Lower leg skin (tissue), 3 donors: ENCODE results near the gene RAB5B.

Experiments
- POLR2A ChIP-seq, 2 donors: fragments of 450-650 bp; IDR thresholded peaks; one replicate each; pipeline ENCODE4 v1.6.1; 2016 to 2017; ENCODE audit warnings: antibody characterized with exemption in 2 of 2, mild to moderate bottlenecking in 1 of 2, moderate library complexity in 1 of 2
- TF ChIP-seq, protein P1 (sequence below), 3 donors: fragments of 450-650 bp; IDR thresholded peaks; one replicate each; pipeline ENCODE4 v1.5.1; 2016; ENCODE audit warnings: antibody characterized with exemption in 3 of 3, mild to moderate bottlenecking in 3 of 3, moderate library complexity in 2 of 3

DNA sequence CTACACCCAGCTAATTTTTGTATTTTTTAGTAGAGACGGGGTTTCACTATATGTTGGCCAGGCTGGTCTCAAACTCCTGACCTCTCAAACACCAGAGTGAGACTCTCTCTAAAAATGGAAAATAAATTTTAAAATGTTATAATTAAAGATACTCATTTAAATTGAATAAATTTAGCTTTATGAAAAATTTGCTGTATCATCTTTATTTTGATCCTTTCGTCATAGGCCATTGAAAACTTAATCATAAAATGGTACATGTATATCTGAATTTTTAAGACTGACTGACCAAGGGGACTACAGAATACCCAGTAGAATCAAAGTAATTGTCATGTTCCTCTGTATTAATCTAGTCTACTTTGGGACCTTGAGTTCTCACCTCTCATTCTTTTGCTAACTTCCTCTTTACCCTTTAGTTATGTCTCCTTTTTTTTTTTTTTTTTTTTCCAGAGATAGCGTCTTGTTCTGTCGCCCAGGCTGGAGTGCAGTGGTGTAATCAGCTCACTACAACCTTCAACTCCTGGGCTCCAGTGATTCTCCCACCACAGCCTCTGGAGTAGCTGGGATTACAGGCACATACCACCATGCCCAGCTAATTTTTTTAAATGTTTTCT, 9.5 kb downstream of the RAB5B start:
- TF ChIP-seq, protein P1, sequence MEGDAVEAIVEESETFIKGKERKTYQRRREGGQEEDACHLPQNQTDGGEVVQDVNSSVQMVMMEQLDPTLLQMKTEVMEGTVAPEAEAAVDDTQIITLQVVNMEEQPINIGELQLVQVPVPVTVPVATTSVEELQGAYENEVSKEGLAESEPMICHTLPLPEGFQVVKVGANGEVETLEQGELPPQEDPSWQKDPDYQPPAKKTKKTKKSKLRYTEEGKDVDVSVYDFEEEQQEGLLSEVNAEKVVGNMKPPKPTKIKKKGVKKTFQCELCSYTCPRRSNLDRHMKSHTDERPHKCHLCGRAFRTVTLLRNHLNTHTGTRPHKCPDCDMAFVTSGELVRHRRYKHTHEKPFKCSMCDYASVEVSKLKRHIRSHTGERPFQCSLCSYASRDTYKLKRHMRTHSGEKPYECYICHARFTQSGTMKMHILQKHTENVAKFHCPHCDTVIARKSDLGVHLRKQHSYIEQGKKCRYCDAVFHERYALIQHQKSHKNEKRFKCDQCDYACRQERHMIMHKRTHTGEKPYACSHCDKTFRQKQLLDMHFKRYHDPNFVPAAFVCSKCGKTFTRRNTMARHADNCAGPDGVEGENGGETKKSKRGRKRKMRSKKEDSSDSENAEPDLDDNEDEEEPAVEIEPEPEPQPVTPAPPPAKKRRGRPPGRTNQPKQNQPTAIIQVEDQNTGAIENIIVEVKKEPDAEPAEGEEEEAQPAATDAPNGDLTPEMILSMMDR (IDR thresholded peaks at IDR 0.05) = no peak
- no peak for TF ChIP-seq POLR2A (IDR thresholded peaks at IDR 0.05)
